Endothelial cell of umbilical vein (primary cell): Measurements from ENCODE around the gene GJC3. TPM values are rescaled to one million over a fixed set of nuclear protein-coding genes. Genes with fewer than 3 reads are reported as not detected.

ENCODE experiments used
- BruUV-seq: library from RNA; stranded (reverse); fragments of 400-500 nt; replicated peaks from 2 replicates; lab custom pipeline; 2021; lab: Mats Ljungman, UMichigan
- CTCF ChIA-PET: fragments of 300-600, 350-600 bp; sonication (Branson Sonifier 250); formaldehyde crosslinking; loops from one replicate; lab custom pipeline; 2021; ENCODE audit warnings: antibody characterized with exemption, inconsistent platforms; lab: Charles Lee
- POLR2A ChIA-PET: fragments of 300-600, 350-600 bp; sonication (Branson Sonifier 250); formaldehyde crosslinking; loops from one replicate; lab custom pipeline; 2021; ENCODE audit warnings: antibody characterized with exemption, inconsistent platforms; lab: Charles Lee
- DNase-seq: peaks from one replicate; pipeline ENCODE4 v3.0.0-alpha.2; 2011; ENCODE audit warnings: low read depth, low spot score
- FAIRE-seq: peaks from 2 replicates; lab custom pipeline; 2011; peaks lifted over from hg19 to GRCh38; lab: Jason Lieb, UNC
- H2AFZ ChIP-seq: 2 replicates; pipeline ENCODE4 v1.6.0; 2012; ENCODE audit warnings: low read depth, low read length, control low read depth, inconsistent platforms
- H3K27ac ChIP-seq: 2 replicates; pipeline ENCODE4 v1.5.1; 2011; ENCODE audit warnings: low read depth, mild to moderate bottlenecking, control low read depth, low read length, moderate library complexity; ENCODE audit not compliant: insufficient read depth
- H3K27me3 ChIP-seq, 2 experiments: 2 replicates each; pipeline versions ENCODE4 v1.6.0 to v1.6.1; 2011; ENCODE audit warnings: low read length in 2 of 2, mixed read lengths in 1 of 2; ENCODE audit not compliant: control insufficient read depth in 2 of 2, insufficient read depth in 2 of 2
- H3K36me3 ChIP-seq, 2 experiments: 2 replicates in 1 of 2; 3 replicates in 1 of 2; pipeline ENCODE4 v1.5.1; 2011; ENCODE audit warnings: low read length in 2 of 2, mild to moderate bottlenecking in 1 of 2, moderate library complexity in 1 of 2; ENCODE audit not compliant: control insufficient read depth in 2 of 2, insufficient read depth in 2 of 2; ENCODE audit errors: extremely low read depth in 1 of 2
- H3K4me1 ChIP-seq: 3 replicates; pipeline ENCODE4 v1.5.1; 2011; ENCODE audit warnings: mild to moderate bottlenecking, low read length; ENCODE audit not compliant: control insufficient read depth, insufficient read depth; ENCODE audit errors: extremely low read depth
- H3K4me2 ChIP-seq: 2 replicates; pipeline ENCODE4 v1.6.1; 2011; ENCODE audit warnings: low read length, control low read depth, mixed read lengths; ENCODE audit not compliant: insufficient read depth
- H3K4me3 ChIP-seq, 3 experiments: fragments of 200-600 bp in 1 of 3; sonication (generic), shearing (Covaris generic) in 1 of 3; replicated peaks in 1 of 3; 2 replicates each; pipeline ENCODE4 v1.5.1; 2011 to 2016; ENCODE audit warnings: control low read depth in 3 of 3, low read length in 3 of 3, mild to moderate bottlenecking in 2 of 3, inconsistent platforms in 1 of 3, low read depth in 1 of 3, moderate library complexity in 1 of 3; ENCODE audit not compliant: insufficient read depth in 1 of 3
- H3K79me2 ChIP-seq: 2 replicates; pipeline ENCODE4 v1.6.0; 2012; ENCODE audit warnings: low read length, inconsistent platforms; ENCODE audit not compliant: control insufficient read depth, insufficient read depth
- H3K9ac ChIP-seq: replicated peaks from 2 replicates; pipeline ENCODE3; 2011; ENCODE audit warnings: low read length, control low read depth; ENCODE audit not compliant: insufficient read depth; ENCODE audit errors: extremely low read depth
- H3K9me1 ChIP-seq: replicated peaks from 3 replicates; pipeline ENCODE4 v1.6.0; 2011; ENCODE audit warnings: mild to moderate bottlenecking, low read length; ENCODE audit not compliant: control insufficient read depth, insufficient read depth; ENCODE audit errors: extremely low read depth
- H3K9me3 ChIP-seq: replicated peaks from 2 replicates; pipeline ENCODE4 v1.5.1; 2012; ENCODE audit warnings: low read length, inconsistent platforms; ENCODE audit not compliant: control insufficient read depth, insufficient read depth
- H4K20me1 ChIP-seq: replicated peaks from 2 replicates; pipeline ENCODE3; 2011; ENCODE audit warnings: mild to moderate bottlenecking, low read length; ENCODE audit not compliant: control insufficient read depth, insufficient read depth; ENCODE audit errors: extremely low read depth
- CTCF ChIP-seq, 2 donors: IDR thresholded peaks; 1 replicate in 1 of 2; 2 replicates in 1 of 2; pipeline ENCODE4 v1.5.1; 2011; ENCODE audit warnings: low read length in 2 of 2, mild to moderate bottlenecking in 2 of 2, moderate library complexity in 2 of 2, control low read depth in 1 of 2, inconsistent platforms in 1 of 2, low read depth in 1 of 2; ENCODE audit not compliant: insufficient read depth in 1 of 2; ENCODE audit errors: extremely low read depth in 1 of 2
- EZH2 ChIP-seq: IDR thresholded peaks from 2 replicates; pipeline ENCODE4 v1.6.1; 2012; ENCODE audit warnings: borderline replicate concordance, low read depth, mild to moderate bottlenecking, moderate library complexity, low read length, inconsistent platforms; ENCODE audit not compliant: severe bottlenecking
- FOS ChIP-seq: IDR thresholded peaks from 2 replicates; pipeline ENCODE4 v1.6.1; 2011; ENCODE audit warnings: mild to moderate bottlenecking, low read length, moderate library complexity, borderline replicate concordance; ENCODE audit not compliant: insufficient read depth
- GATA2 ChIP-seq: IDR thresholded peaks from 2 replicates; pipeline ENCODE4 v1.7.0; 2011; ENCODE audit warnings: low read depth, mild to moderate bottlenecking, moderate library complexity, mixed read lengths, low read length; ENCODE audit not compliant: insufficient read length, insufficient read depth
- JUN ChIP-seq: IDR thresholded peaks from 2 replicates; pipeline ENCODE4 v1.6.1; 2011; ENCODE audit warnings: borderline replicate concordance, low read depth; ENCODE audit not compliant: insufficient read length, insufficient read depth
- MAX ChIP-seq: IDR thresholded peaks from 2 replicates; pipeline ENCODE4 v1.6.1; 2011; ENCODE audit not compliant: insufficient read depth, insufficient read length
- MYC ChIP-seq: IDR thresholded peaks from one replicate; pipeline ENCODE4 v1.6.1; 2011; ENCODE audit warnings: mild to moderate bottlenecking, low read depth, low read length
- POLR2A ChIP-seq: IDR thresholded peaks from 2 replicates; pipeline ENCODE4 v1.6.1; 2012; ENCODE audit warnings: low read depth, mild to moderate bottlenecking, control low read depth, low read length
- dilution Hi-C: fragments of 300-500 bp; cut with MboI; formaldehyde crosslinking; loops from one replicate; pipeline ENCODE4 v1.15.0; 2019; ENCODE audit warnings: low sequenced_read_pairs; ENCODE audit not compliant: extremely low pct_ligation_motif_present
- intact Hi-C: fragments of 100-400 bp; cut with micrococcal nuclease; formaldehyde crosslinking; loops from one replicate; pipeline ENCODE4 v1.10.0; 2022
- polyA plus RNA-seq, 4 experiments: library from polyadenylated mRNA; depleted of rRNA in 3 of 4; stranded (reverse) in 3 of 4; unstranded in 1 of 4; fragments of >200 nt; gene quantifications; 2 replicates each; pipeline versions ENCODE4 v1.2.1 to v1.2.3, GENCODE V29; 2011 to 2012; ENCODE audit warnings: missing spikeins in 1 of 4
- total RNA-seq: library from RNA; stranded (reverse); gene quantifications from 2 replicates; pipeline ENCODE4 v1.2.3, GENCODE V29; 2021

Gene GJC3
- total and polyA plus RNA-seq, 2 donors (not counting 3 experiments of a cell fraction or from before 2014, with no cell fraction given), result 0.28 TPM; not detected in 1

- DNase-seq (no peak), FAIRE-seq (no peak)
- no peak for TF ChIP-seq GATA2
- TF ChIP-seq CTCF (IDR thresholded peaks at IDR 0.05; ENCODE audit: extremely low read depth in 1 of 2, insufficient read depth in 1 of 2, low read depth in 1 of 2, low read length in 2 of 2), result no peak
- no peak for TF ChIP-seq MAX
- TF ChIP-seq POLR2A, result no peak
- TF ChIP-seq EZH2, result no peak
- no peak for TF ChIP-seq MYC
- TF ChIP-seq JUN, result no peak
- no peak for TF ChIP-seq FOS
- Histone ChIP-seq H3K27me3 (no peaks in the 10 kb centered on the region), H3K9me3 (no peaks in the 10 kb centered on the region), H3K4me1 (peaks cover 17% of the 10 kb centered on the region), H3K4me3 (peak overlapping the region in 1 of 3 experiments; percentile 84), H3K9me1 (no peaks in the 10 kb centered on the region), H3K79me2 (peaks cover 37% of the 10 kb centered on the region), H3K27ac (no peak overlapping the region), H3K36me3 (peaks cover 0 to 3% of the 10 kb centered on the region in 2 experiments), H2AFZ (no peak overlapping the region), H3K9ac (peak overlapping the region; percentile 71), H3K4me2 (peak overlapping the region; percentile 93), H4K20me1 (no peaks in the 10 kb centered on the region)
- POLR2A ChIA-PET, result no interaction called here
- no TSS peak for BruUV-seq
- CTCF ChIA-PET, result interaction anchor here (1.0 to 8.8 kb wide), 3 partner anchors 69 to 76 kb away, joined by 3 to 153 read pairs (median 5); no protein-coding TSS in a partner anchor
- dilution Hi-C loops (no loop called here), intact Hi-C loops (no loop called here)
Observed at GRCh38 chr7:99920149-99920548, 9.3 kb downstream of the GJC3 start.
